ENCODE results near the gene CEP85. TPM values are rescaled to one million over a fixed set of nuclear protein-coding genes. Genes with fewer than 3 reads are reported as not detected.
A peak's percentile ranks its signal among the peaks of the same experiment; 100 is the strongest.

The CEP85 gene
- polyA plus RNA-seq, 3 donors, result 8.2 to 32.5 (median 10.9) TPM

DNA sequence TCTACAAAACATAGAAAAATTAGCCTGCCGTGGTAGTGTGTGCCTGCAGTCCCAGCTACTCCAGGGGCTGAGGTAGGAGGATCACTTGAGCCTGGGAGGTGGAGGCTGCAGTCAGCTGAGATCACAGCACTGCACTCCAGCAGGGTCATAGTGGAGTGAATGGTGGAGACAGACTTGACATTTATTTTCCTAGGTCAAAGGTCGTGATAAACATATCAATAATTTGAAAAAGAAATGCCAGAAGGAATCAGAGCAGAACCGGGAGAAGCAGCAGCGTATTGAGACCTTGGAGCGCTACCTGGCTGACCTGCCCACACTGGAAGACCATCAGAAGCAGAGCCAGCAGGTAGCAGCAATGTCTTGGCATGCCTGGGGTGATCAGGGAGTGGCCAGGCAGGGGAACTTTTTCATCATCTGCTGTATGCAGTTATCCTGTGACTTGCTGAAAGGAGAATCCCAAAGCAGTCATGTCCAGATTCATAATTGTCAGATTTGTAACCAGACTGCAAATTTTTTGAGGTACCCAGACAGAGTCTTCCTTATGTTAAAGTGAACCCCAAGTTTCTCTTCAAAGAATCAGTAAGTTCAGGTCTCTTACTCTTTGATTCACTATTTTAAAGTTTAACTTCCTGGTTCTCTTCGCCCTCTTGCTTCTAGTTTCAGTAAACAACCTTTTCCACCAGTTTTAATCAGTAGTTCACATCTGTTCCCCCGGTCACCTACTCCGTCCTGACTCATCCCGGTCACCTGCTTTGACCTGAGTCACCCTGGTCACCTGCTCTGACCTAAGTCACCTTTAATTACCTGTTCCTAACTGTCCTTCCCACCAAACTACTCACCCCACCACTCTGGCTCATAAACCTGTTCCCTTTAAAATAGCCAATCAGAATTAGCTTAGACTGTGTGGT lies 34.5 kb downstream of the CEP85 start:
- no peak overlapping the region for H3K27ac ChIP-seq (ENCODE audit: low read depth in 1 of 2, low read length in 2 of 2)
- no peaks in the 10 kb centered on the region for H3K27me3 ChIP-seq (ENCODE audit: control insufficient read depth in 2 of 2, insufficient read depth in 2 of 2, low read length in 2 of 2)
- H3K36me3 ChIP-seq (replicated peaks in 1 of 2; ENCODE audit: control insufficient read depth in 1 of 2, insufficient read depth in 2 of 2, low read length in 2 of 2), result peaks cover 44 to 97% of the 10 kb centered on the region in 2 donors
- H3K4me2 ChIP-seq (replicated peaks; ENCODE audit: extremely low read depth, low read length, poor library complexity, severe bottlenecking), result no peak overlapping the region
- no peak overlapping the region for H3K4me3 ChIP-seq (replicated peaks in 1 of 3; ENCODE audit: low read depth in 2 of 3, low read length in 3 of 3)
- peaks cover 72 to 96% of the 10 kb centered on the region in 2 donors for H3K36me3 Mint-ChIP-seq
- no peak overlapping the region for H3K9ac ChIP-seq (ENCODE audit: insufficient read depth, low read length, poor library complexity, severe bottlenecking)
- H3K27me3 Mint-ChIP-seq (ENCODE audit: low read depth in 3 of 3), result peaks cover 0 to 4% (median 0%) of the 10 kb centered on the region in 3 donors
- no peak for DNase-seq
- peaks cover 17 to 18% of the 10 kb centered on the region in 2 donors for H3K9me3 ChIP-seq (replicated peaks in 1 of 2; ENCODE audit: control insufficient read depth in 1 of 2, insufficient read depth in 1 of 2, low read length in 2 of 2)
- TF ChIP-seq, protein P1, sequence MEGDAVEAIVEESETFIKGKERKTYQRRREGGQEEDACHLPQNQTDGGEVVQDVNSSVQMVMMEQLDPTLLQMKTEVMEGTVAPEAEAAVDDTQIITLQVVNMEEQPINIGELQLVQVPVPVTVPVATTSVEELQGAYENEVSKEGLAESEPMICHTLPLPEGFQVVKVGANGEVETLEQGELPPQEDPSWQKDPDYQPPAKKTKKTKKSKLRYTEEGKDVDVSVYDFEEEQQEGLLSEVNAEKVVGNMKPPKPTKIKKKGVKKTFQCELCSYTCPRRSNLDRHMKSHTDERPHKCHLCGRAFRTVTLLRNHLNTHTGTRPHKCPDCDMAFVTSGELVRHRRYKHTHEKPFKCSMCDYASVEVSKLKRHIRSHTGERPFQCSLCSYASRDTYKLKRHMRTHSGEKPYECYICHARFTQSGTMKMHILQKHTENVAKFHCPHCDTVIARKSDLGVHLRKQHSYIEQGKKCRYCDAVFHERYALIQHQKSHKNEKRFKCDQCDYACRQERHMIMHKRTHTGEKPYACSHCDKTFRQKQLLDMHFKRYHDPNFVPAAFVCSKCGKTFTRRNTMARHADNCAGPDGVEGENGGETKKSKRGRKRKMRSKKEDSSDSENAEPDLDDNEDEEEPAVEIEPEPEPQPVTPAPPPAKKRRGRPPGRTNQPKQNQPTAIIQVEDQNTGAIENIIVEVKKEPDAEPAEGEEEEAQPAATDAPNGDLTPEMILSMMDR (IDR thresholded peaks at IDR 0.05), result no peak
- no peaks in the 10 kb centered on the region for H3K4me1 ChIP-seq (ENCODE audit: control insufficient read depth in 1 of 2, insufficient read depth in 2 of 2, low read length in 2 of 2)
- H3K4me1 Mint-ChIP-seq, result peaks cover 3% of the 10 kb centered on the region
- H2AFZ ChIP-seq (ENCODE audit: insufficient read depth, low read depth, low read length, poor library complexity, severe bottlenecking), result no peak overlapping the region
- intact Hi-C loops (cut with micrococcal nuclease), result no loop called here
- no peaks in the 10 kb centered on the region for H3K79me2 ChIP-seq (ENCODE audit: insufficient read depth, low read length)
- H3K27ac Mint-ChIP-seq, result peak overlapping the region in 3 of 7 donors; percentile 36 to 60 (median 40)
- no peak overlapping the region for H3K4me3 Mint-ChIP-seq
- peaks cover 17 to 25% (median 20%) of the 10 kb centered on the region in 7 donors for H3K9me3 Mint-ChIP-seq
- 99% methylated on average over 8 of the region's 9 CpGs for WGBS (ENCODE audit: insufficient coverage)
- no peaks in the 10 kb centered on the region for H4K20me1 ChIP-seq (ENCODE audit: insufficient read depth, low read length)

GRCh38 chr1:26269198-26269550 lies 35.2 kb downstream of the CEP85 start:
- Mint-ChIP-seq H3K4me1 (peaks cover 6% of the 10 kb centered on the region), H3K27ac (peak overlapping the region in 2 of 7 donors; percentile 15 to 60), H3K27me3 (ENCODE audit: low read depth in 3 of 3) (peaks cover 0 to 4% (median 0%) of the 10 kb centered on the region in 3 donors), H3K36me3 (peaks cover 68 to 92% of the 10 kb centered on the region in 2 donors), H3K4me3 (no peak overlapping the region), H3K9me3 (peaks cover 17 to 25% (median 20%) of the 10 kb centered on the region in 7 donors)
- H3K4me3 ChIP-seq (replicated peaks in 1 of 3; ENCODE audit: low read depth in 2 of 3, low read length in 3 of 3), result no peak overlapping the region
- no peak overlapping the region for H3K27ac ChIP-seq (ENCODE audit: low read depth in 1 of 2, low read length in 2 of 2)
- peaks cover 44 to 91% of the 10 kb centered on the region in 2 donors for H3K36me3 ChIP-seq (replicated peaks in 1 of 2; ENCODE audit: control insufficient read depth in 1 of 2, insufficient read depth in 2 of 2, low read length in 2 of 2)
- H3K9ac ChIP-seq (ENCODE audit: insufficient read depth, low read length, poor library complexity, severe bottlenecking), result no peak overlapping the region
- H2AFZ ChIP-seq (ENCODE audit: insufficient read depth, low read depth, low read length, poor library complexity, severe bottlenecking), result no peak overlapping the region
- H3K4me1 ChIP-seq (ENCODE audit: control insufficient read depth in 1 of 2, insufficient read depth in 2 of 2, low read length in 2 of 2), result peaks cover 3 to 4% of the 10 kb centered on the region in 2 donors
- H3K79me2 ChIP-seq (ENCODE audit: insufficient read depth, low read length), result no peaks in the 10 kb centered on the region
- no peaks in the 10 kb centered on the region for H3K27me3 ChIP-seq (ENCODE audit: control insufficient read depth in 2 of 2, insufficient read depth in 2 of 2, low read length in 2 of 2)
- intact Hi-C loops (cut with micrococcal nuclease), result no loop called here
- H4K20me1 ChIP-seq (ENCODE audit: insufficient read depth, low read length), result no peaks in the 10 kb centered on the region
- TF ChIP-seq, protein P1 (IDR thresholded peaks at IDR 0.05), result no peak
- peaks cover 17 to 18% of the 10 kb centered on the region in 2 donors for H3K9me3 ChIP-seq (replicated peaks in 1 of 2; ENCODE audit: control insufficient read depth in 1 of 2, insufficient read depth in 1 of 2, low read length in 2 of 2)
- WGBS (ENCODE audit: insufficient coverage), result 100% methylated on average over 1 of the region's 4 CpGs
- no peak overlapping the region for H3K4me2 ChIP-seq (replicated peaks; ENCODE audit: extremely low read depth, low read length, poor library complexity, severe bottlenecking)
- DNase-seq, result no peak

Data from CD14-positive monocyte (primary cell).